Liver (tissue), 9 donors: ENCODE results near the gene NUDT21. TPM values are rescaled to one million over a fixed set of nuclear protein-coding genes. Genes with fewer than 3 reads are reported as not detected.

ENCODE experiments used
- DNase-seq: peaks from one replicate; pipeline ENCODE4 v3.0.0-alpha.2; 2017; ENCODE audit warnings: low spot score
- H3K27ac ChIP-seq, 2 donors: one replicate each; pipeline ENCODE4 v1.7.0; 2013; ENCODE audit warnings: inconsistent platforms in 2 of 2, low read length in 2 of 2, control low read depth in 1 of 2, low read depth in 1 of 2, mild to moderate bottlenecking in 1 of 2
- H3K27me3 ChIP-seq, 4 donors: one replicate each; pipeline versions ENCODE4 v1.6.1 to v1.7.0; 2013; ENCODE audit warnings: low read length in 3 of 4, inconsistent platforms in 1 of 4, mild to moderate bottlenecking in 1 of 4, moderate library complexity in 1 of 4; ENCODE audit not compliant: control insufficient read depth in 4 of 4, insufficient read depth in 4 of 4
- H3K36me3 ChIP-seq, 4 donors: one replicate each; pipeline versions ENCODE4 v1.6.1 to v1.7.0; 2013; ENCODE audit warnings: low read length in 3 of 4, mild to moderate bottlenecking in 3 of 4, low read depth in 1 of 4, moderate library complexity in 1 of 4; ENCODE audit not compliant: control insufficient read depth in 4 of 4, insufficient read depth in 3 of 4
- H3K4me1 ChIP-seq, 4 donors: one replicate each; pipeline versions ENCODE4 v1.6.1 to v1.7.0; 2013; ENCODE audit warnings: low read length in 3 of 4, mild to moderate bottlenecking in 3 of 4, moderate library complexity in 1 of 4; ENCODE audit not compliant: control insufficient read depth in 4 of 4, insufficient read depth in 4 of 4
- H3K4me3 ChIP-seq, 3 donors: one replicate each; pipeline versions ENCODE4 v1.6.1 to v1.7.0; 2013; ENCODE audit warnings: low read length in 3 of 3, control low read depth in 1 of 3, low read depth in 1 of 3, mild to moderate bottlenecking in 1 of 3
- H3K9ac ChIP-seq, 2 donors: one replicate each; pipeline ENCODE4 v1.7.0; 2013; ENCODE audit warnings: low read length in 2 of 2, mild to moderate bottlenecking in 2 of 2, moderate library complexity in 2 of 2, control low read depth in 1 of 2, low read depth in 1 of 2
- H3K9me3 ChIP-seq, 4 donors: one replicate each; pipeline versions ENCODE4 v1.6.1 to v1.7.0; 2013; ENCODE audit warnings: low read length in 3 of 4; ENCODE audit not compliant: control insufficient read depth in 4 of 4
- ATF3 ChIP-seq: IDR thresholded peaks from 2 replicates; pipeline ENCODE4 v1.6.1; 2016; ENCODE audit warnings: antibody characterized with exemption
- CTCF ChIP-seq: fragments of 150-350 bp; IDR thresholded peaks from 2 replicates; pipeline ENCODE4 v1.5.1; 2017; ENCODE audit warnings: improper control_type of control experiment, low read depth, low read length; ENCODE audit not compliant: missing input control
- EGR1 ChIP-seq, 2 donors: IDR thresholded peaks; 2 replicates each; pipeline ENCODE4 v1.6.1; 2016 to 2018; ENCODE audit warnings: antibody characterized with exemption in 2 of 2, low read depth in 2 of 2
- FOXA2 ChIP-seq: IDR thresholded peaks from 2 replicates; pipeline ENCODE4 v1.6.1; 2016; ENCODE audit warnings: antibody characterized with exemption
- GABPA ChIP-seq, 2 donors: IDR thresholded peaks in 1 of 2; conservative IDR thresholded peaks in 1 of 2; 2 replicates each; pipeline ENCODE4 v1.6.1; 2016; ENCODE audit warnings: antibody characterized with exemption in 2 of 2, mild to moderate bottlenecking in 1 of 2, moderate library complexity in 1 of 2
- HNF4A ChIP-seq, 2 donors: conservative IDR thresholded peaks; 2 replicates each; pipeline ENCODE4 v1.6.1; 2016; ENCODE audit warnings: antibody characterized with exemption in 2 of 2, mild to moderate bottlenecking in 2 of 2
- HNF4G ChIP-seq: IDR thresholded peaks from 2 replicates; pipeline ENCODE4 v1.6.1; 2016; ENCODE audit warnings: antibody characterized with exemption
- JUND ChIP-seq, 2 donors: IDR thresholded peaks; 2 replicates each; pipeline ENCODE4 v1.6.1; 2016; ENCODE audit warnings: antibody characterized with exemption in 2 of 2
- MAX ChIP-seq: IDR thresholded peaks from 2 replicates; pipeline ENCODE4 v1.6.1; 2016; ENCODE audit warnings: antibody characterized with exemption
- NR2F2 ChIP-seq: IDR thresholded peaks from 2 replicates; pipeline ENCODE4 v1.6.1; 2016; ENCODE audit warnings: antibody characterized with exemption
- RAD21 ChIP-seq, 2 donors: IDR thresholded peaks; 2 replicates each; pipeline ENCODE4 v1.6.1; 2016; ENCODE audit warnings: antibody characterized with exemption in 2 of 2, mild to moderate bottlenecking in 2 of 2
- REST ChIP-seq: IDR thresholded peaks from 2 replicates; pipeline ENCODE4 v1.6.1; 2016; ENCODE audit warnings: antibody characterized with exemption, mild to moderate bottlenecking
- RXRA ChIP-seq, 2 donors: IDR thresholded peaks; 2 replicates each; pipeline ENCODE4 v1.6.1; 2017 to 2018; ENCODE audit warnings: antibody characterized with exemption in 2 of 2, mild to moderate bottlenecking in 1 of 2
- SP1 ChIP-seq: IDR thresholded peaks from 2 replicates; pipeline ENCODE4 v1.6.1; 2018; ENCODE audit warnings: antibody characterized with exemption, mild to moderate bottlenecking
- TAF1 ChIP-seq: conservative IDR thresholded peaks from 2 replicates; pipeline ENCODE4 v1.6.1; 2016; ENCODE audit warnings: antibody characterized with exemption, mild to moderate bottlenecking
- YY1 ChIP-seq: IDR thresholded peaks from 2 replicates; pipeline ENCODE4 v1.6.1; 2016; ENCODE audit warnings: antibody characterized with exemption, mild to moderate bottlenecking
- ZBTB33 ChIP-seq: IDR thresholded peaks from 2 replicates; pipeline ENCODE4 v1.6.1; 2016; ENCODE audit warnings: antibody characterized with exemption
- WGBS: extraction: QIAGEN DNeasy Blood & Tissue Kit; methylation state at CpG from one replicate; pipeline ENCODE4 v1.1.7; 2013; 5-methylcytosine and 5-hydroxymethylcytosine counted together
- polyA plus RNA-seq, 2 donors: library from polyadenylated mRNA; stranded (reverse) in 1 of 2; unstranded in 1 of 2; fragments of 200-250 nt in 1 of 2; fragments of >200 nt in 1 of 2; fragmentation: Nextera tagmentation in 1 of 2; extraction: Ambion mirVana in 1 of 2; gene quantifications; one replicate each; pipeline versions ENCODE4 v1.2.1 to v1.2.3, GENCODE V29; 2013 to 2015
- total RNA-seq, 2 donors: library from RNA; depleted of rRNA; stranded (reverse); fragments of >200 nt; gene quantifications; one replicate each; pipeline ENCODE4 v1.2.3, GENCODE V29; 2014
- donor health status: healthy.
- donor health status: healthy.
- donor health status: healthy.
- donor health status: healthy.
- donor health status: healthy.

The NUDT21 gene
- total and polyA plus RNA-seq, 4 donors, result 19.3 to 43.9 (median 27.2) TPM

GRCh38 chr16:56422896-56423441 lies 28.2 kb downstream of the NUDT21 start:
- no peak overlapping the region for H3K9ac ChIP-seq
- H3K36me3 ChIP-seq, result no peaks in the 10 kb centered on the region
- H3K4me3 ChIP-seq, result no peak overlapping the region
- peaks cover 9 to 25% (median 17%) of the 10 kb centered on the region in 4 donors for H3K4me1 ChIP-seq
- TF ChIP-seq GABPA (IDR thresholded peaks at IDR 0.05 in 1 of 2, conservative IDR thresholded peaks at IDR 0.05 in 1 of 2) (no peak), YY1 (no peak), HNF4A (conservative IDR thresholded peaks at IDR 0.05) (no peak), ATF3 (no peak), SP1 (no peak), FOXA2 (no peak), HNF4G (no peak), EGR1 (IDR thresholded peaks at IDR 0.05; ENCODE audit: low read depth in 2 of 2) (no peak), ZBTB33 (no peak), JUND (IDR thresholded peaks at IDR 0.05) (no peak), RXRA (IDR thresholded peaks at IDR 0.05) (no peak), RAD21 (IDR thresholded peaks at IDR 0.05) (no peak), REST (no peak), TAF1 (no peak), MAX (no peak), NR2F2 (no peak), CTCF (no peak)
- no peaks in the 10 kb centered on the region for H3K9me3 ChIP-seq
- 69% methylated on average over 4 of the region's 4 CpGs for WGBS
- no peak for DNase-seq
- peak overlapping the region in 1 of 2 donors; percentile 82 for H3K27ac ChIP-seq
- H3K27me3 ChIP-seq, result no peaks in the 10 kb centered on the region
